H9 (cell line): Measurements from ENCODE around the gene UGT1A3. TPM values are rescaled to one million over a fixed set of nuclear protein-coding genes. Genes with fewer than 3 reads are reported as not detected.

ENCODE experiments used
- DNase-seq: peaks from one replicate; pipeline ENCODE4 v3.0.0-alpha.2; 2017
- H2AFZ ChIP-seq: one replicate; pipeline ENCODE4 v1.6.1; 2013; ENCODE audit warnings: mild to moderate bottlenecking, low read length, control low read depth, moderate library complexity
- H2AK5ac ChIP-seq: 2 replicates; pipeline ENCODE4 v1.6.1; 2013; ENCODE audit warnings: low read length, control low read depth, mixed read lengths; ENCODE audit not compliant: insufficient read length
- H2BK120ac ChIP-seq: one replicate; pipeline ENCODE4 v1.6.1; 2013; ENCODE audit warnings: low read depth, mild to moderate bottlenecking, low read length, control low read depth, inconsistent platforms; ENCODE audit not compliant: poor library complexity, severe bottlenecking
- H2BK12ac ChIP-seq: 2 replicates; pipeline ENCODE4 v1.6.1; 2013; ENCODE audit warnings: low read length, control low read depth, mixed read lengths, low read depth; ENCODE audit not compliant: insufficient read length
- H2BK15ac ChIP-seq: 2 replicates; pipeline ENCODE4 v1.6.1; 2013; ENCODE audit warnings: low read depth, low read length, control low read depth
- H2BK20ac ChIP-seq: one replicate; pipeline ENCODE4 v1.6.1; 2013; ENCODE audit warnings: low read depth, mild to moderate bottlenecking, low read length, control low read depth, inconsistent platforms; ENCODE audit not compliant: poor library complexity, severe bottlenecking
- H2BK5ac ChIP-seq: 2 replicates; pipeline ENCODE4 v1.6.1; 2013; ENCODE audit warnings: low read length, control low read depth, mixed read lengths; ENCODE audit not compliant: insufficient read length
- H3K14ac ChIP-seq: 2 replicates; pipeline ENCODE4 v1.6.1; 2013; ENCODE audit warnings: low read length, control low read depth; ENCODE audit not compliant: insufficient read depth
- H3K18ac ChIP-seq: 2 replicates; pipeline ENCODE4 v1.6.1; 2013; ENCODE audit warnings: low read depth, mild to moderate bottlenecking, mixed read lengths, low read length, control low read depth; ENCODE audit not compliant: insufficient read length
- H3K23ac ChIP-seq: 2 replicates; pipeline ENCODE4 v1.6.1; 2013; ENCODE audit warnings: low read length, control low read depth, mixed read lengths, low read depth; ENCODE audit not compliant: insufficient read length
- H3K23me2 ChIP-seq: 2 replicates; pipeline ENCODE4 v1.6.1; 2013; ENCODE audit warnings: low read depth, mild to moderate bottlenecking, mixed read lengths, low read length, control low read depth; ENCODE audit not compliant: insufficient read length, poor library complexity, severe bottlenecking
- H3K27ac ChIP-seq: 2 replicates; pipeline ENCODE4 v1.5.1; 2013; ENCODE audit warnings: low read length, control low read depth, mixed read lengths, low read depth; ENCODE audit not compliant: insufficient read length
- H3K27me3 ChIP-seq: 2 replicates; pipeline ENCODE4 v1.6.1; 2013; ENCODE audit warnings: low read length, control low read depth, inconsistent platforms; ENCODE audit not compliant: insufficient read depth
- H3K4ac ChIP-seq: 2 replicates; pipeline ENCODE4 v1.6.1; 2013; ENCODE audit warnings: low read depth, mild to moderate bottlenecking, control low read depth, inconsistent platforms, low read length, moderate library complexity
- H3K4me1 ChIP-seq: 2 replicates; pipeline ENCODE4 v1.6.1; 2013; ENCODE audit warnings: low read length, control low read depth, inconsistent platforms; ENCODE audit not compliant: insufficient read depth
- H3K4me2 ChIP-seq: 2 replicates; pipeline ENCODE4 v1.6.1; 2013; ENCODE audit warnings: low read length, control low read depth, mixed read lengths; ENCODE audit not compliant: insufficient read length, insufficient read depth
- H3K56ac ChIP-seq: 2 replicates; pipeline ENCODE4 v1.6.1; 2013; ENCODE audit warnings: low read depth, mild to moderate bottlenecking, mixed read lengths, low read length, control low read depth; ENCODE audit not compliant: insufficient read length
- H3K79me1 ChIP-seq: 2 replicates; pipeline ENCODE4 v1.6.1; 2013; ENCODE audit warnings: low read depth, mild to moderate bottlenecking, moderate library complexity, low read length, control low read depth, inconsistent platforms; ENCODE audit not compliant: insufficient read depth, poor library complexity, severe bottlenecking
- H3K79me2 ChIP-seq: 2 replicates; pipeline ENCODE4 v1.6.1; 2013; ENCODE audit warnings: low read length, control low read depth, inconsistent platforms; ENCODE audit not compliant: insufficient read depth
- H3K9ac ChIP-seq: 2 replicates; pipeline ENCODE4 v1.6.1; 2013; ENCODE audit warnings: low read length, control low read depth, mixed read lengths; ENCODE audit not compliant: insufficient read length; ENCODE audit errors: extremely low read depth
- H3K9me3 ChIP-seq: one replicate; pipeline ENCODE4 v1.6.1; 2013; ENCODE audit warnings: low read depth, low read length, inconsistent platforms; ENCODE audit not compliant: control insufficient read depth
- H3T11ph ChIP-seq: one replicate; pipeline ENCODE4 v1.6.1; 2013; ENCODE audit warnings: mild to moderate bottlenecking, low read length, control low read depth, inconsistent platforms
- H4K20me1 ChIP-seq: one replicate; pipeline ENCODE4 v1.6.1; 2013; ENCODE audit not compliant: control insufficient read depth, insufficient read length, insufficient read depth
- H4K5ac ChIP-seq: 2 replicates; pipeline ENCODE4 v1.6.1; 2013; ENCODE audit warnings: low read depth, mild to moderate bottlenecking, mixed read lengths, low read length, control low read depth; ENCODE audit not compliant: insufficient read length
- H4K8ac ChIP-seq: replicated peaks from 2 replicates; pipeline ENCODE4 v1.6.1; 2013; ENCODE audit warnings: low read length, control low read depth, mixed read lengths, low read depth; ENCODE audit not compliant: insufficient read length
- H4K91ac ChIP-seq: 2 replicates; pipeline ENCODE4 v1.6.1; 2013; ENCODE audit warnings: low read depth, mild to moderate bottlenecking, moderate library complexity, mixed read lengths, low read length, control low read depth; ENCODE audit not compliant: insufficient read length
- H3K27ac Mint-ChIP-seq, 3 experiments: 2 replicates in 2 of 3; 3 replicates in 1 of 3; pipeline ENCODE4 v1.8.0; 2020 to 2021; ENCODE audit warnings: mixed read lengths in 3 of 3, mild to moderate bottlenecking in 1 of 3, moderate library complexity in 1 of 3
- H3K27me3 Mint-ChIP-seq: 2 replicates; pipeline ENCODE4 v1.8.0; 2021; ENCODE audit warnings: low read depth, mild to moderate bottlenecking, moderate library complexity, mixed read lengths
- H3K36me3 Mint-ChIP-seq, 3 experiments: 2 replicates in 2 of 3; 3 replicates in 1 of 3; pipeline ENCODE4 v1.8.0; 2020 to 2021; ENCODE audit warnings: low read depth in 3 of 3, mixed read lengths in 3 of 3; ENCODE audit not compliant: insufficient read depth in 1 of 3
- H3K4me1 Mint-ChIP-seq, 2 experiments: 2 replicates each; pipeline ENCODE4 v1.8.0; 2020; ENCODE audit warnings: mixed read lengths in 2 of 2
- H3K4me3 Mint-ChIP-seq, 2 experiments: 2 replicates in 1 of 2; 3 replicates in 1 of 2; pipeline ENCODE4 v1.8.0; 2020 to 2021; ENCODE audit warnings: mild to moderate bottlenecking in 2 of 2, mixed read lengths in 2 of 2, moderate library complexity in 1 of 2
- H3K9me3 Mint-ChIP-seq, 2 experiments: 2 replicates in 1 of 2; 3 replicates in 1 of 2; pipeline ENCODE4 v1.8.0; 2020; ENCODE audit warnings: mild to moderate bottlenecking in 2 of 2, mixed read lengths in 2 of 2, moderate library complexity in 1 of 2
- WGBS: extraction: QIAGEN DNeasy Blood & Tissue Kit; methylation state at CpG from one replicate; pipeline ENCODE4 v1.1.7; 2013; ENCODE audit warnings: missing lambda C conversion rate, low lambda C conversion rate, mixed read lengths; ENCODE audit not compliant: insufficient read length; ENCODE audit errors: extremely low coverage; 5-methylcytosine and 5-hydroxymethylcytosine counted together
- total RNA-seq: library from RNA; stranded (reverse); gene quantifications from 2 replicates; pipeline ENCODE4 v1.2.1, GENCODE V29; 2021
- TF ChIP-seq, protein P1 (sequence below): fragments of 200-600 bp; sonication (generic); conservative IDR thresholded peaks from 3 replicates; pipeline ENCODE4 v1.8.0; 2021; ENCODE audit warnings: antibody characterized with exemption, mild to moderate bottlenecking

The UGT1A3 gene
- total RNA-seq, 1 experiment from 2014 or later = not detected

GRCh38 chr2:233688341-233688740, 40.5 kb upstream of the UGT1A3 start:
- DNase-seq = no peak
- no peak overlapping the region for H3K27ac Mint-ChIP-seq

More at GRCh38 chr2:233688341-233688740, 40.5 kb upstream of the UGT1A3 start:
- H3T11ph ChIP-seq = no peak overlapping the region
- peaks cover 3% of the 10 kb centered on the region; the same call in 1 of the 2 replicates for H3K4me1 ChIP-seq
- Mint-ChIP-seq H3K4me1 (peaks cover 24 to 29% of the 10 kb centered on the region in 2 experiments), H3K4me3 (no peak overlapping the region), H3K9me3 (no peaks in the 10 kb centered on the region; a peak in 2 of 5 replicates), H3K27me3 (no peaks in the 10 kb centered on the region; the same call in 1 of the 2 replicates), H3K36me3 (no peaks in the 10 kb centered on the region; a peak in 1 of 7 replicates)
- no peak overlapping the region for H3K9ac ChIP-seq
- H4K5ac ChIP-seq = no peak overlapping the region
- no peak overlapping the region for H2AFZ ChIP-seq
- no CpG with 5 or more reads among the region's 5 CpGs for WGBS
- H2BK120ac ChIP-seq = no peak overlapping the region
- H3K79me1 ChIP-seq = no peaks in the 10 kb centered on the region
- H3K23me2 ChIP-seq = no peaks in the 10 kb centered on the region
- H2BK5ac ChIP-seq = no peak overlapping the region
- H2AK5ac ChIP-seq = no peak overlapping the region
- H2BK12ac ChIP-seq = no peak overlapping the region
- H3K27me3 ChIP-seq = no peaks in the 10 kb centered on the region
- H4K20me1 ChIP-seq = no peaks in the 10 kb centered on the region
- H2BK15ac ChIP-seq = no peak overlapping the region
- H3K4ac ChIP-seq = no peak overlapping the region
- no peak overlapping the region for H3K23ac ChIP-seq
- H3K18ac ChIP-seq = no peak overlapping the region
- no peak overlapping the region for H3K14ac ChIP-seq
- H3K79me2 ChIP-seq = no peaks in the 10 kb centered on the region
- H3K9me3 ChIP-seq = no peaks in the 10 kb centered on the region
- no peak overlapping the region for H4K91ac ChIP-seq
- H4K8ac ChIP-seq = no peak overlapping the region
- TF ChIP-seq, protein P1, sequence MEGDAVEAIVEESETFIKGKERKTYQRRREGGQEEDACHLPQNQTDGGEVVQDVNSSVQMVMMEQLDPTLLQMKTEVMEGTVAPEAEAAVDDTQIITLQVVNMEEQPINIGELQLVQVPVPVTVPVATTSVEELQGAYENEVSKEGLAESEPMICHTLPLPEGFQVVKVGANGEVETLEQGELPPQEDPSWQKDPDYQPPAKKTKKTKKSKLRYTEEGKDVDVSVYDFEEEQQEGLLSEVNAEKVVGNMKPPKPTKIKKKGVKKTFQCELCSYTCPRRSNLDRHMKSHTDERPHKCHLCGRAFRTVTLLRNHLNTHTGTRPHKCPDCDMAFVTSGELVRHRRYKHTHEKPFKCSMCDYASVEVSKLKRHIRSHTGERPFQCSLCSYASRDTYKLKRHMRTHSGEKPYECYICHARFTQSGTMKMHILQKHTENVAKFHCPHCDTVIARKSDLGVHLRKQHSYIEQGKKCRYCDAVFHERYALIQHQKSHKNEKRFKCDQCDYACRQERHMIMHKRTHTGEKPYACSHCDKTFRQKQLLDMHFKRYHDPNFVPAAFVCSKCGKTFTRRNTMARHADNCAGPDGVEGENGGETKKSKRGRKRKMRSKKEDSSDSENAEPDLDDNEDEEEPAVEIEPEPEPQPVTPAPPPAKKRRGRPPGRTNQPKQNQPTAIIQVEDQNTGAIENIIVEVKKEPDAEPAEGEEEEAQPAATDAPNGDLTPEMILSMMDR = no peak
- no peak overlapping the region for H3K56ac ChIP-seq
- no peak overlapping the region for H3K4me2 ChIP-seq
- H3K27ac ChIP-seq = no peak overlapping the region
- no peak overlapping the region for H2BK20ac ChIP-seq
